ENCODE measurements around the gene MAP6.

DNA sequence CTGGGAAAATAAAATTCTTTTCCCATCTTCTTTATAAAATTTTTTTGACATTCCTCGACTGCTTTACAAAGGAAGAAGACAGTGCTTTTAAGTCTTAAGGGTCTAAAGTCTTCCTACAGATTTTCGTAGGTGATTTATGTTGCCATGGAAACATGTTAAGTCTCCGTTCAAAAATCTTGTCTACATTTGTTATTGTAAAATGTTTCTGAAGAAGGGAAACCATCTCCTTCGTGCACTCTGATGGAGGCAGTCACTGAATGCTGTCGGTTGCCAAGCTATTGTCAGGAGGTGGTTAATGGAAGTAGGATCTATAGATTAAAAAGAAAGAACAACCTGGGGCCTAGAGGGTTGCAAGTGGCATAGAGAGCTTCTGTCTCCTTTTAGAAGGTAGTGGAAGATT, 52.6 kb downstream of the MAP6 start:
- TF ChIP-seq CTCF (IDR thresholded peaks at IDR 0.05), result no peak
- no peak for TF ChIP-seq POLR2A (IDR thresholded peaks at IDR 0.05)
- TF ChIP-seq POLR2AphosphoS5 (IDR thresholded peaks at IDR 0.05), result no peak
- no peak for TF ChIP-seq EP300 (IDR thresholded peaks at IDR 0.05)
